Left ventricle myocardium superior (tissue), 1 donor: ENCODE results near the gene TMCO4. TPM values are rescaled to one million over a fixed set of nuclear protein-coding genes. Genes with fewer than 3 reads are reported as not detected.
"Not testable (repeated sequence)": the region's sequence is repeated elsewhere in the genome, so short reads cannot be mapped to it uniquely, and the experiment has no call there.

Experiments used
- ATAC-seq: fragments of 200-7000 bp; cut with Tn5 transposase; one replicate; pipeline ENCODE4 v1.9.1; 2020; ENCODE audit warnings: mild to moderate bottlenecking, moderate library complexity
- DNase-seq: peaks from one replicate; pipeline ENCODE4 v3.0.0-alpha.2; 2020
- intact Hi-C: fragments of 100-400 bp; cut with micrococcal nuclease; formaldehyde crosslinking; loops from one replicate; pipeline ENCODE4 v1.11.0; 2022
- long read RNA-seq: library from polyadenylated mRNA; unstranded; transcript quantifications from one replicate; pipeline ENCODE4 v2.0.0, GENCODE V29; 2021
- total RNA-seq: library from RNA; stranded (reverse); fragmentation: NEBNext Ultra II Directional; extraction: Animal tissue kit (Norgen Biotek cat#: 25700); gene quantifications from one replicate; pipeline ENCODE4 v1.2.1, GENCODE V29; 2021
- donor health status: DM: no; HTN: yes; CAD: no; lungs with severe emphysema.

TMCO4 gene
- total RNA-seq: 8.9 TPM
- long read RNA-seq, transcript TMCO4-201 (16 exons, 2,974 nt): major isoform, 5 of 36 reads
- long read RNA-seq, partial matches to known transcripts: 3 of 36 reads
- long read RNA-seq, other reads (novel, unspliced or antisense): 28 of 36 reads

GRCh38 chr1:19799230-19800075 is at the start of gene TMCO4:
Gene TMCO4 (minus strand): TSS chr1:19799916. CDS start chr1:19780758, 19,158 bp downstream.
- intact Hi-C loops: no loop called here
- peak; percentile 81 for DNase-seq
- peak; percentile 89 for ATAC-seq

GRCh38 chr1:19849307-19849706 is 49.6 kb upstream of the TMCO4 start:
- ATAC-seq, DNase-seq, intact Hi-C loops: not testable (repeated sequence)

- DNase-seq, ATAC-seq, intact Hi-C loops: not testable (repeated sequence)
These were observed 47.6 kb upstream of the TMCO4 start for GRCh38 chr1:19847334-19847733.

GRCh38 chr1:19846338-19846737 is 46.6 kb upstream of the TMCO4 start:
- intact Hi-C loops: no loop called here
- no peak for ATAC-seq

GRCh38 chr1:19845555-19845954 is 45.8 kb upstream of the TMCO4 start:
- ATAC-seq (no peak), DNase-seq (no peak)
- intact Hi-C loops: no loop called here

More at GRCh38 chr1:19846338-19846737, 46.6 kb upstream of the TMCO4 start:
- no peak for DNase-seq

GRCh38 chr1:19844731-19845495 is 45.2 kb upstream of the TMCO4 start:
- DNase-seq (no peak), ATAC-seq (no peak)
- intact Hi-C loops: no loop called here

GRCh38 chr1:19840228-19840627 is 40.5 kb upstream of the TMCO4 start:
- DNase-seq: no peak
- intact Hi-C loops: no loop called here
- ATAC-seq: no peak

GRCh38 chr1:19837866-19838265 is 38.1 kb upstream of the TMCO4 start:
- DNase-seq: no peak
- intact Hi-C loops: no loop called here
- ATAC-seq: no peak

- DNase-seq (no peak), ATAC-seq (no peak)
- intact Hi-C loops: no loop called here
These were observed 35.9 kb upstream of the TMCO4 start for GRCh38 chr1:19835578-19835977.

- no peak for ATAC-seq
- no peak for DNase-seq
- intact Hi-C loops: no loop called here
These were observed 31.7 kb upstream of the TMCO4 start for GRCh38 chr1:19831441-19831840.

GRCh38 chr1:19828546-19828945 is 28.8 kb upstream of the TMCO4 start:
- intact Hi-C loops: no loop called here
- DNase-seq (no peak), ATAC-seq (no peak)

GRCh38 chr1:19825298-19825697 is 25.6 kb upstream of the TMCO4 start:
- ATAC-seq (no peak), DNase-seq (no peak)
- intact Hi-C loops: no loop called here

GRCh38 chr1:19824541-19824940 is 24.8 kb upstream of the TMCO4 start:
- ATAC-seq (no peak), DNase-seq (no peak)
- intact Hi-C loops: no loop called here

- ATAC-seq (no peak), DNase-seq (no peak)
- intact Hi-C loops: no loop called here
These were observed 24.3 kb upstream of the TMCO4 start for GRCh38 chr1:19824036-19824435.

- intact Hi-C loops: no loop called here
- no peak for ATAC-seq
These were observed 20.0 kb upstream of the TMCO4 start for GRCh38 chr1:19819701-19820100.

GRCh38 chr1:19818324-19818723 is 18.6 kb upstream of the TMCO4 start:
- intact Hi-C loops: no loop called here
- no peak for DNase-seq
- ATAC-seq: no peak

More at GRCh38 chr1:19819701-19820100, 20.0 kb upstream of the TMCO4 start:
- no peak for DNase-seq

- no peak for ATAC-seq
- DNase-seq: no peak
- intact Hi-C loops: no loop called here
These were observed 17.4 kb upstream of the TMCO4 start for GRCh38 chr1:19817160-19817559.

GRCh38 chr1:19816737-19817086 is 17.0 kb upstream of the TMCO4 start:
- DNase-seq, ATAC-seq, intact Hi-C loops: not testable (repeated sequence)

GRCh38 chr1:19815801-19816736 is 16.4 kb upstream of the TMCO4 start:
- intact Hi-C loops: no loop called here
- DNase-seq: no peak
- no peak for ATAC-seq
